Coronary artery (tissue), 2 donors: ENCODE data around the gene SETD1A.

Source experiments
- DNase-seq: peaks from one replicate; pipeline ENCODE4 v3.0.0-alpha.2; 2017; ENCODE audit warnings: low spot score
- H3K27ac ChIP-seq, 2 donors: fragments of 200-600 bp; sonication (generic); one replicate each; pipeline ENCODE4 v1.5.1; 2016 to 2019
- H3K4me3 ChIP-seq: fragments of 200-600 bp; sonication (generic); 2 replicates; pipeline ENCODE4 v1.5.1; 2016; ENCODE audit warnings: mild to moderate bottlenecking, moderate library complexity
- CTCF ChIP-seq: fragments of 200-600 bp; sonication (generic); IDR thresholded peaks from one replicate; pipeline ENCODE4 v1.5.1; 2019; ENCODE audit warnings: antibody characterized with exemption

Gene SETD1A

DNA sequence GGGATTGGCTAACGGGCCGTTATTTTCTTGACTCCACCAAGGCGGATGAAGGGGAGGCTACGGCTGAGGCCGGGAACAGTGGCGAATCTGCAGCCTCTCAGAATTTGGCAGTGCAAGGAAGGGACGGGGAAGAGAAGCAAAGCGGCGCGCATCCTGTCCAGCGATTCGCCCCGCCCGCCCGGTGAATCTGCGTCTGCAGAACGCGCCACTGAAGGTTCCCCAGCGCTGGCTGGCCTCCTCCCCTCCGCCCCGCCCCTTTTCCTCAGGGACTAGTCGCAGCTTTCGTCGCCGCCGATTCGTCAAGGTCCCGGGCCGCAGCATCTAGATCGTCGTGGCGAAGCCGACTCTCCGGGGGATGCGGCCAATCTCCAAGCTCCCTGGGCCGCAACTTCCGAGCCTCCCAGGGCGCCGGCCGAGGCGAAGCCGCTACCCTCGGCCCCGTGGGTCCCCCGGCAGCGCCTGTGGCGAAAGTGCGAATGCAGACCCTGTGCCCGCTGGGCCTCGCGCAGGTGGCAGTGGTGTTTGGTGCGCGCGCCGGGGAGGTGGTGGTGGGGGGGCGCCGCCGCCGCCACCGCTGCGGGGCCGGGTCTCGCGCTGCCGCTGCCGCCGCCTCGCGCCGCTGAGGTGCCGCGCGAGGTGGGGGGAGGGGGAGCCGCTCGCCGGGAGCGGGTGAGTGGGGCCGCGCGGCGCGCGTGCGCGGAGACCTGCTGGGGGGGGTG lies at the start of gene SETD1A:
Gene SETD1A (plus strand): TSS at position 299 of the 719 bp plus-strand sequence. CDS start 978 bp downstream, outside the sequence.
- peak within 1 kb of the TSS; percentile 93 for H3K4me3 ChIP-seq
- no peak for TF ChIP-seq CTCF
- peak; percentile 98 for DNase-seq
- peak within 1 kb of the TSS; percentile 92 to 98 for H3K27ac ChIP-seq

GRCh38 chr16:30910427-30911029 lies 47.0 kb upstream of the SETD1A start:
- Histone ChIP-seq H3K4me3 (no peak overlapping the region), H3K27ac (no peak overlapping the region)
- DNase-seq: no peak
- no peak for TF ChIP-seq CTCF

DNA sequence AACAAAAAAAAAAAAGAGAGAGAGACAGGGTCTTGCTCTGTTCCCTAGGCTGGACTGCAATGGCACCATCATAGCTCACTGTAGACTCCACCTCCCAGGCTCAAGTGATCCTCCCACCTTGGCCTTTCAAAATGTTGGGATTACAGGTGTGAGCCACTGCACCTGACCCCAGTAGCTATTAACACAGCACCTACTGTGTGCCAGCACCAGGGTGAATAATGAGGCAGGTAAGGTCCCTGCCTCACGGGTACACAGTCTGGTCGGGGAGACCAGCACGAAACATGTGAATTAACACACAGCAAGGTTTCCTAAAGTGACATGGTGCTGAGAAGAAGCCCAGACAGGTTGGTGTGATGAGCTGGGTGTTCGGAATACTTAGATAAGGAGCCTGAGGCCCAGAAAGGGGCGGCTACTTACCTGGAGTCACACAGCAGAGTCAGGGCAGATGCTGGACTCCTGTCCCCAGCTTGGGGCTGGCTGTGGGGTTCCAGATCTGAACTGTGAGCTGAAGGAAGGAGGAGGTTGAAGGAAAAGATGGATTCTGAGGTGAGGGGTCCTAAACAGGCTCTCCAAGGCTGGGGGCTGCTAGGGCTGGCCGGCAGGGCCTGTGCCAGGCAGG lies 44.7 kb upstream of the SETD1A start:
- no peak for TF ChIP-seq CTCF
- H3K4me3 ChIP-seq: no peak overlapping the region
- DNase-seq: no peak
- H3K27ac ChIP-seq: no peak overlapping the region

DNA sequence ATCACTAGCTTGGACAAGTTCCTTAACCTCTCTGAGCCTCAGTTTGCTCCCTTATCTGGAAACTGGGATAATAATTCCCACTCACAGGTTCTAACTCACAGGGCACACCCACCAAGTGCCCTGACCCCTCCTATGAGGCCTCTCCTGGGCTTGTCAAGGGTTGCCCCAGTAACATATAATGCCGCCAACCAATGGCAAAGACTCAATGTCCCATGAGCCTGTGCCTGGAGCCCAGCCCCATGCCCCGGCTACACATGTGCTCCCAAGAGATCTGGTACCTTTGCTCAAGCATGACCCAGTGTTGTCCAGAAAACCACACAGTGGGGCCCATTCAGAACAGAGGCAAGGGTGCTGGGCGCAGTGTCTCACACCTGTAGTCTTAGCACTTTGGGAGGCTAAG lies 42.7 kb upstream of the SETD1A start:
- TF ChIP-seq CTCF: no peak
- no peak overlapping the region for H3K27ac ChIP-seq
- H3K4me3 ChIP-seq: no peak overlapping the region
- no peak for DNase-seq

DNA sequence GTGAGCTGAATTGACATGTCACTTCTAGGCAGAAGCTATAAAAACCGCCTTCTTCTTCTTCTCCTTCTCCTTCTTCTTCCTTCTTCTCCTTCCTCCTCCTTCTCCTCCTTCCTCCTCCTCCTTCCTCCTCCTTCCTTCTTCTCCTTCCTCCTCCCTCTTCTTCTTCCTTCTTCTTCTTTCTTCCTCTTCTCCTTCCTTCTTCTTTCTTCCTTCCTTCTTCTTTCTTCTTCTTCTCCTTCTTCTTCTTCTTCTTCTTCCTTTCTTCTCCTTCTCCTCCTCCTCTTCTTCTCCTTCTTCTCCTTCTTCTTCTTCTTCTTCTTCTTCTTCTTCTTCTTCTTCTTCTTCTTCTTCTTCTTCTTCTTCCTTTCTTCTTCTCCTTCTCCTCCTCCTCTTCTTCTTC lies 38.9 kb upstream of the SETD1A start:
- Histone ChIP-seq H3K27ac (no peak overlapping the region), H3K4me3 (no peak overlapping the region)
- no peak for DNase-seq
- TF ChIP-seq CTCF: no peak

DNA sequence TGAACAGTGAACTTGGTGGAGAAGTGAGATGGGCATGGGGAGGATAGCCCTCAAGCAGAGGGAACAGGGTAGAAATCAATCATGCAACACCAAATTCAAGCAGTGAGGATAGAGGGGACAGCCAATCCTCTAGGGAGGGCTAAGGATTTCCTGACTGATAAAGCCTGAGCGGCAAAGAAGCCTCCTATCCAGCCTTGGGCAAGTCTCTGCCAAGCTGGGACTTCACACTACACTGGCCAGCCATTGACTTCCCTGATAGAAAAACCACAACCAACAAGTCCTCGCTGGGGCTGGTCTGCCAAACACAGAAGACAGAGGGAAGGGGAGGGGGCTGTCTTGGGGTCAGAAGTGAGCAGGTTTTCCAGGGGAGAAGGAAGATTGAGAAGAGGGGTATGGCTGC lies 36.7 kb upstream of the SETD1A start:
- Histone ChIP-seq H3K4me3 (no peak overlapping the region), H3K27ac (no peak overlapping the region)
- DNase-seq: no peak
- TF ChIP-seq CTCF: no peak

GRCh38 chr16:30921459-30921747 lies 36.2 kb upstream of the SETD1A start:
- TF ChIP-seq CTCF: no peak
- no peak for DNase-seq
- Histone ChIP-seq H3K27ac (peak overlapping the region; percentile 93 to 95), H3K4me3 (peak overlapping the region; percentile 69)
